Measurements from ENCODE around the gene GRIP1.

DNA sequence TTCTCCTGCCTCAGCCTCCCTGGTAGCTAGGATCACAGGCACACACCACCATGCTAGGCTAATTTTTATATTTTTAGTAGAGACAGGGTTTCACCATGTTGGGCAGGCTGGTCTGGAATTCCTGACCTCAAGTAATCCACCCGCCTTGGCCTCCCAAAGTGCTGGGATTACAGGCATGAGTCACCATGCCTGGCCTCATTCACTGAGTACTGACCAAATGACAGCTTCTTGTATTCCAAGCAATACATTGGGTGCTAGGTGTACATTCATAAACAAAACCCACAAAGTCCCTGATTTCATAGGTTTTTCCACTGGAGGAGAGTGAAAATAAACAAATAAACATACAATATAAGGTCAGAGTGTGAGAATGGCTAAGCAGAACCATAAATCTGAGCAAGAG, 240.3 kb downstream of the GRIP1 start:
- TF ChIP-seq EZH2phosphoT487 (conservative IDR thresholded peaks at IDR 0.05; ENCODE audit: low read length): no peak
- TF ChIP-seq, protein P1, sequence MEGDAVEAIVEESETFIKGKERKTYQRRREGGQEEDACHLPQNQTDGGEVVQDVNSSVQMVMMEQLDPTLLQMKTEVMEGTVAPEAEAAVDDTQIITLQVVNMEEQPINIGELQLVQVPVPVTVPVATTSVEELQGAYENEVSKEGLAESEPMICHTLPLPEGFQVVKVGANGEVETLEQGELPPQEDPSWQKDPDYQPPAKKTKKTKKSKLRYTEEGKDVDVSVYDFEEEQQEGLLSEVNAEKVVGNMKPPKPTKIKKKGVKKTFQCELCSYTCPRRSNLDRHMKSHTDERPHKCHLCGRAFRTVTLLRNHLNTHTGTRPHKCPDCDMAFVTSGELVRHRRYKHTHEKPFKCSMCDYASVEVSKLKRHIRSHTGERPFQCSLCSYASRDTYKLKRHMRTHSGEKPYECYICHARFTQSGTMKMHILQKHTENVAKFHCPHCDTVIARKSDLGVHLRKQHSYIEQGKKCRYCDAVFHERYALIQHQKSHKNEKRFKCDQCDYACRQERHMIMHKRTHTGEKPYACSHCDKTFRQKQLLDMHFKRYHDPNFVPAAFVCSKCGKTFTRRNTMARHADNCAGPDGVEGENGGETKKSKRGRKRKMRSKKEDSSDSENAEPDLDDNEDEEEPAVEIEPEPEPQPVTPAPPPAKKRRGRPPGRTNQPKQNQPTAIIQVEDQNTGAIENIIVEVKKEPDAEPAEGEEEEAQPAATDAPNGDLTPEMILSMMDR (IDR thresholded peaks at IDR 0.05; ENCODE audit: insufficient read depth, low read length, poor library complexity, severe bottlenecking): no peak

Data from SU-DHL-6 (cell line).